GM10248 (cell line): Measurements from ENCODE around the gene P2RX1.

Source experiments
- CTCF ChIA-PET: fragments of 300-600 bp; sonication (Branson Sonifier 250); formaldehyde crosslinking; extraction: SDS; loops from one replicate; lab custom pipeline; 2021; ENCODE audit warnings: antibody characterized with exemption; lab: Yijun Ruan, JAX
- POLR2A ChIA-PET: fragments of 350-650 bp; sonication (Branson Sonifier 250); formaldehyde crosslinking; extraction: SDS; loops from one replicate; lab custom pipeline; 2020; ENCODE audit warnings: antibody characterized with exemption; lab: Yijun Ruan, JAX
- DNase-seq: peaks from one replicate; pipeline ENCODE4 v3.0.0; 2012; ENCODE audit errors: extremely low spot score
- TF ChIP-seq, protein P1 (sequence below): IDR thresholded peaks from 2 replicates; pipeline ENCODE4 v1.5.1; 2012; ENCODE audit warnings: mild to moderate bottlenecking, low read depth; ENCODE audit errors: extremely low read depth, missing control alignments, control extremely low read depth

Gene P2RX1

DNA sequence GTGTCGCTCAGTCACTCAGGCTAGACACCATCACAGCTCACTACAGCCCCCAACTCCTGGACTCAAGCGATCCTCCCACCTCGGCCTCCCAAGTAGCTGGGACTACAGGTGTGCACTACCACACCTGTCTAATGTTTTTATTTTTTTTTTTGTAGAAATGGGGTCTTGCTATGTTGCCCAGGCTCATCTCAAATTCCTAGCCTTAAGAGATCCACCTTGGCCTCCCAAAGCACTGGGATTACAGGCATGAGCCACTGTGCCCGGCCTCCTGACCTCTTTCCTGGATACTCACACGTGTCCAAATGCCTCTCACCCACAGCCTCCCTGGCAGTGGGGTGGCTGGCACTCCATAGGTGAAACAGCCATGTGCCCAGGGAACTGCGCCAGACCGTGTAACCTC lies 40.9 kb downstream of the P2RX1 start:
- no peak for DNase-seq
- TF ChIP-seq, protein P1, sequence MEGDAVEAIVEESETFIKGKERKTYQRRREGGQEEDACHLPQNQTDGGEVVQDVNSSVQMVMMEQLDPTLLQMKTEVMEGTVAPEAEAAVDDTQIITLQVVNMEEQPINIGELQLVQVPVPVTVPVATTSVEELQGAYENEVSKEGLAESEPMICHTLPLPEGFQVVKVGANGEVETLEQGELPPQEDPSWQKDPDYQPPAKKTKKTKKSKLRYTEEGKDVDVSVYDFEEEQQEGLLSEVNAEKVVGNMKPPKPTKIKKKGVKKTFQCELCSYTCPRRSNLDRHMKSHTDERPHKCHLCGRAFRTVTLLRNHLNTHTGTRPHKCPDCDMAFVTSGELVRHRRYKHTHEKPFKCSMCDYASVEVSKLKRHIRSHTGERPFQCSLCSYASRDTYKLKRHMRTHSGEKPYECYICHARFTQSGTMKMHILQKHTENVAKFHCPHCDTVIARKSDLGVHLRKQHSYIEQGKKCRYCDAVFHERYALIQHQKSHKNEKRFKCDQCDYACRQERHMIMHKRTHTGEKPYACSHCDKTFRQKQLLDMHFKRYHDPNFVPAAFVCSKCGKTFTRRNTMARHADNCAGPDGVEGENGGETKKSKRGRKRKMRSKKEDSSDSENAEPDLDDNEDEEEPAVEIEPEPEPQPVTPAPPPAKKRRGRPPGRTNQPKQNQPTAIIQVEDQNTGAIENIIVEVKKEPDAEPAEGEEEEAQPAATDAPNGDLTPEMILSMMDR, result no peak
- POLR2A ChIA-PET, result no interaction called here
- CTCF ChIA-PET, result interaction anchor here (1.5 kb wide), 1 partner anchor 39 kb away, joined by 3 read pairs; no protein-coding TSS in a partner anchor

DNA sequence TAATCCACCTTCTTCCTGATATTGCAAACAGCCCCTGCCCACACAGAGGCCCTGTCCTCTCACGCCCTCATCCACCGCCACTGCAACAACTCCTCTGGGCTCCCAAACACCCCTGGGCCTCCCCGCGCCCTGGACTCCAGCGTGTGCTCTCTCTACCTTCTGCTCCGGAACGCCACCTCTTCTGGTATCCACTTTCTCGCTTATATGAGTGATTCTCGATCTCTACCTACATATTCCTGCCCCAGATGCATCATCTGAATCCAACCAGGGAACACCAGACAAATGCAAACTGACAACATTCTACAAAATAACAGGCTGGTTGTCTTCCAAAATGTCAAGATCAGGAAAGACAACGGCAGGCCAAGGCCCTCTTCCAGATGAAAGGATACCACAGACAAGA lies 42.4 kb downstream of the P2RX1 start:
- POLR2A ChIA-PET, result no interaction called here
- CTCF ChIA-PET, result no interaction called here
- TF ChIP-seq, protein P1, result no peak

GRCh38 chr17:3870871-3871306 lies 45.4 kb downstream of the P2RX1 start:
- ChIA-PET CTCF (no interaction called here), POLR2A (no interaction called here)
- peak; percentile 53 for DNase-seq
- TF ChIP-seq, protein P1, result no peak

More for the DNA sequence above, 42.4 kb downstream of the P2RX1 start:
- no peak for DNase-seq

GRCh38 chr17:3867606-3868005 lies 48.7 kb downstream of the P2RX1 start:
- no peak for DNase-seq
- POLR2A ChIA-PET, result no interaction called here

DNA sequence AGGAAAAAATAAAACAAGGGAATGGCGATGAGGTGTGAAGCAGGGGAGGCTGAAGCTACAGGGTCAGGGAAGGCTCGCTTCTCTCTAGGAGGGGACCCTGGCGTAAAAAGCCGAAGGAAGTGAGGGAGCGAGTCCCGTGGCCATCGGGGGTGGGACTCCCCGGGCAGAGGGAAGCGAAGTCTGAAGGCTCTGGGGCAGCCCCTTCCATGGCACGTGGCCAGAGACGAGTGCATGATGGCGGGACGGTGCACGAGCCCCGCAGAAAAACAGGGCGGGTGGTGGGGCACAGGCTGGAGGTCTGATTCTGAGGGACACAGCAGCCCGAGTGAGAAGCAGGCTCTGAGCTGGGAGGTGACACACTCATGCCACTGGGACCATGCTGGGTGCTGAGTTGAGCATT lies 49.2 kb downstream of the P2RX1 start:
- CTCF ChIA-PET, result no interaction called here
- POLR2A ChIA-PET, result no interaction called here

More at GRCh38 chr17:3867606-3868005, 48.7 kb downstream of the P2RX1 start:
- TF ChIP-seq, protein P1, result no peak
- CTCF ChIA-PET, result no interaction called here

DNA sequence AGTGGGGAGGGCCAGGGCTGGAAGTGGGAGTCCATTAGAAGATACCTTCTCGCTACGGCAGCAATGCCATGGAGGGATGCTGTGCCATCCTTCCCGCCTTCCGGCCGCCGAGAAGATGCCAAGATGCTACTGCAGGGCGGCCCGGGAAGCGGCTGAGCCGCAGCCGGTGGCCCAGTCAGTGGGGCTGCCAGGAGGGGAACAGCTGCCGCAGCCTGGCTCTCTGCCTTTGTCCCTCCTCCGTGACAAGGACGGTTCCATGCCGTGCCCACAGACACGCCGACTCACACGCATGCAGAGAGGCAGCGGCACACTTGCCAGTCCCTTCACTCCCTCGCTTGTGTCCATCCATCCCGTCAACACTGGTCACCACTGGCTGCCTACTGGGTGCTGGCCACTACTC lies 50.0 kb downstream of the P2RX1 start:
- DNase-seq, result no peak
- TF ChIP-seq, protein P1, result no peak
- CTCF ChIA-PET, result interaction anchor here (1.4 to 3.7 kb wide), 4 partner anchors 18 to 137 kb away, joined by 3 to 21 read pairs (median 7); partner anchors contain the start of gene NCBP3
- POLR2A ChIA-PET, result no interaction called here

More for the DNA sequence above, 49.2 kb downstream of the P2RX1 start:
- TF ChIP-seq, protein P1, result no peak
- no peak for DNase-seq
